MCF 10A (cell line): Measurements from ENCODE around the gene GAS2L1. TPM values are rescaled to one million over a fixed set of nuclear protein-coding genes. Genes with fewer than 3 reads are reported as not detected.

Experiments
- BruUV-seq: library from RNA; stranded (reverse); fragments of 400-500 nt; replicated peaks from 2 replicates; lab custom pipeline; 2021; lab: Mats Ljungman, UMichigan
- CTCF ChIA-PET: fragments of 300-600 bp; sonication (Branson Sonifier 250); formaldehyde crosslinking; extraction: SDS; loops from one replicate; lab custom pipeline; 2021; ENCODE audit warnings: antibody characterized with exemption, inconsistent platforms; lab: Yijun Ruan, JAX
- POLR2A ChIA-PET: fragments of 300-600, 350-650 bp; sonication (Branson Sonifier 250); formaldehyde crosslinking; extraction: SDS; loops from one replicate; lab custom pipeline; 2020; ENCODE audit warnings: antibody characterized with exemption, inconsistent platforms; lab: Yijun Ruan, JAX
- DNase-seq: peaks from one replicate; pipeline ENCODE4 v3.0.0-alpha.2; 2018; ENCODE audit not compliant: unreplicated experiment
- H3K27ac Mint-ChIP-seq: one replicate; pipeline ENCODE4 v1.8.0; 2022; ENCODE audit warnings: mild to moderate bottlenecking, low read depth, mixed read lengths; ENCODE audit not compliant: unreplicated experiment
- H3K27me3 Mint-ChIP-seq: one replicate; pipeline ENCODE4 v1.8.0; 2022; ENCODE audit warnings: mixed read lengths; ENCODE audit not compliant: insufficient read depth, unreplicated experiment
- H3K36me3 Mint-ChIP-seq: one replicate; pipeline ENCODE4 v1.8.0; 2022; ENCODE audit warnings: mild to moderate bottlenecking, moderate library complexity, mixed read lengths; ENCODE audit not compliant: insufficient read depth, unreplicated experiment
- H3K4me1 Mint-ChIP-seq: one replicate; pipeline ENCODE4 v1.8.0; 2022; ENCODE audit warnings: mixed read lengths; ENCODE audit not compliant: insufficient read depth, unreplicated experiment
- H3K4me3 Mint-ChIP-seq: one replicate; pipeline ENCODE4 v1.8.0; 2022; ENCODE audit warnings: mild to moderate bottlenecking, moderate library complexity, mixed read lengths; ENCODE audit not compliant: unreplicated experiment
- H3K9me3 Mint-ChIP-seq: one replicate; pipeline ENCODE4 v1.8.0; 2022; ENCODE audit warnings: mixed read lengths; ENCODE audit not compliant: unreplicated experiment
- CTCF ChIP-seq: fragments of 200-600 bp; IDR thresholded peaks from one replicate; pipeline ENCODE4 v1.8.0; 2022; ENCODE audit warnings: antibody characterized with exemption, mild to moderate bottlenecking; ENCODE audit not compliant: unreplicated experiment
- intact Hi-C: fragments of 100-400 bp; cut with micrococcal nuclease; formaldehyde crosslinking; loops from 2 replicates; pipeline ENCODE4 v1.14.1; 2022
- total RNA-seq: library from RNA; stranded (reverse); gene quantifications from 2 replicates; pipeline ENCODE4 v1.2.3, GENCODE V29; 2022

The GAS2L1 gene
- total RNA-seq, 1 experiment from 2014 or later, result 17.2 TPM

DNA sequence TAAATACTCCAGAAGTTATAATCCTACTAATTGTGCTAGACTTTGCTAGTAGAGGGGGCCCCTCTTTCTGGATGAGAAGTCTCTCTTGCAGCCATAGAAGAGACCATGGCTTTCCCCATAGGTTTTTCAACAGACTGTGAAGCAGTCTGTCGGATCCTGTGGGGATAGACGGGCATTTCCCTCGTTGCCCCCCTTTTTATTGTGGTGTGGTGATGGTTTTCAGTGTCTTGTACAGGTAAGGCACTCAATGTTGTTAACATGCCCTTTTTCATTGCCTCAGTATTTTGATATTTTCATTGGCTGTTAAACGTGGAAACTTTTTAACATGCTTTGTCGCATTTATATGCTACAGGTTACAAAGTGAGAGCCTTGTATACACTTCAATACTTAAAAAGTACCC, 16.4 kb upstream of the GAS2L1 start:
- no peak for TF ChIP-seq CTCF
- Mint-ChIP-seq H3K4me3 (no peak overlapping the region), H3K36me3 (peaks cover 100% of the 10 kb centered on the region), H3K9me3 (no peaks in the 10 kb centered on the region), H3K27me3 (no peaks in the 10 kb centered on the region), H3K4me1 (no peaks in the 10 kb centered on the region), H3K27ac (no peak overlapping the region)
- ChIA-PET CTCF (no interaction called here), POLR2A (interaction anchor here (1.0 kb wide), 1 partner anchor 11 kb away, joined by 5 read pairs; no protein-coding TSS in a partner anchor)
- no peak for DNase-seq
- intact Hi-C loops, result no loop called here
- no TSS peak for BruUV-seq

GRCh38 chr22:29291215-29291614, 15.2 kb upstream of the GAS2L1 start:
- Mint-ChIP-seq H3K9me3 (no peaks in the 10 kb centered on the region), H3K36me3 (peaks cover 100% of the 10 kb centered on the region), H3K4me3 (no peak overlapping the region), H3K4me1 (no peaks in the 10 kb centered on the region), H3K27ac (no peak overlapping the region), H3K27me3 (no peaks in the 10 kb centered on the region)
- no TSS peak for BruUV-seq
- POLR2A ChIA-PET, result interaction anchor here (0.7 to 1.0 kb wide), 2 partner anchors 10 to 17 kb away, joined by 3 to 5 read pairs; no protein-coding TSS in a partner anchor
- intact Hi-C loops, result no loop called here
- CTCF ChIA-PET, result no interaction called here
- DNase-seq, result no peak
- no peak for TF ChIP-seq CTCF

GRCh38 chr22:29292379-29292778, 14.1 kb upstream of the GAS2L1 start:
- H3K27me3 Mint-ChIP-seq, result no peaks in the 10 kb centered on the region
- no TSS peak for BruUV-seq
- CTCF ChIA-PET, result no interaction called here
- POLR2A ChIA-PET, result interaction anchor here (1.1 kb wide), 1 partner anchor 11 kb away, joined by 4 read pairs; no protein-coding TSS in a partner anchor
- H3K4me1 Mint-ChIP-seq, result no peaks in the 10 kb centered on the region
- H3K27ac Mint-ChIP-seq, result no peak overlapping the region
- H3K36me3 Mint-ChIP-seq, result peaks cover 100% of the 10 kb centered on the region
- H3K4me3 Mint-ChIP-seq, result no peak overlapping the region
- TF ChIP-seq CTCF, result no peak
- DNase-seq, result no peak
- no peaks in the 10 kb centered on the region for H3K9me3 Mint-ChIP-seq
- intact Hi-C loops, result no loop called here

GRCh38 chr22:29298641-29299040, 7.8 kb upstream of the GAS2L1 start:
- no peak for TF ChIP-seq CTCF
- ChIA-PET CTCF (interaction anchor here (0.6 kb wide), 1 partner anchor 21 kb away, joined by 3 read pairs; no protein-coding TSS in a partner anchor), POLR2A (no interaction called here)
- no peak overlapping the region for H3K4me3 Mint-ChIP-seq
- DNase-seq, result no peak
- BruUV-seq, result no TSS peak
- H3K4me1 Mint-ChIP-seq, result peaks cover 7% of the 10 kb centered on the region
- H3K36me3 Mint-ChIP-seq, result peaks cover 75% of the 10 kb centered on the region
- no peak overlapping the region for H3K27ac Mint-ChIP-seq
- H3K9me3 Mint-ChIP-seq, result no peaks in the 10 kb centered on the region
- no peaks in the 10 kb centered on the region for H3K27me3 Mint-ChIP-seq
- intact Hi-C loops, result no loop called here
